HepG2 (cell line): Measurements from ENCODE around the gene NSD1. TPM values are rescaled to one million over a fixed set of nuclear protein-coding genes. Genes with fewer than 3 reads are reported as not detected.
A peak's percentile ranks its signal among the peaks of the same experiment; 100 is the strongest.

Experiments used
- ARNT2 ChIP-seq: sonication (generic); formaldehyde crosslinking; IDR thresholded peaks from 2 replicates; pipeline ENCODE4 v1.8.0; 2022; ENCODE audit warnings: mild to moderate bottlenecking, low read depth, missing genetic modification reagents, moderate library complexity
- HDAC2 ChIP-seq: sonication (generic); formaldehyde crosslinking; IDR thresholded peaks from 2 replicates; pipeline ENCODE4 v1.4.0; 2020; ENCODE audit warnings: missing genetic modification reagents
- HNF4A ChIP-seq: sonication (generic); formaldehyde crosslinking; IDR thresholded peaks from 2 replicates; pipeline ENCODE4 v1.4.0; 2020; ENCODE audit warnings: missing genetic modification reagents
- IRF2 ChIP-seq: IDR thresholded peaks from 2 replicates; pipeline ENCODE4 v1.6.1; 2018; ENCODE audit warnings: missing genetic modification reagents, missing compliant biosample characterization
- JARID2 ChIP-seq: sonication (generic); formaldehyde crosslinking; IDR thresholded peaks from 2 replicates; pipeline ENCODE4 v1.8.1; 2023; ENCODE audit warnings: missing genetic modification reagents, inconsistent platforms; ENCODE audit not compliant: insufficient replicate concordance
- KLF15 ChIP-seq: sonication (generic); formaldehyde crosslinking; IDR thresholded peaks from 2 replicates; pipeline ENCODE4 v1.8.1; 2023; ENCODE audit warnings: borderline replicate concordance, mild to moderate bottlenecking, inconsistent platforms, missing genetic modification reagents, mixed read lengths
- NR2F2 ChIP-seq: IDR thresholded peaks from 2 replicates; pipeline ENCODE4 v1.6.1; 2012; ENCODE audit warnings: low read depth, inconsistent platforms, borderline replicate concordance
- RAD21 ChIP-seq: fragments of 450-650 bp; formaldehyde crosslinking; IDR thresholded peaks from 2 replicates; pipeline ENCODE4 v1.5.0; 2020; ENCODE audit warnings: mild to moderate bottlenecking
- RBM22 ChIP-seq: fragments of 200-400 bp; formaldehyde crosslinking; optimal IDR thresholded peaks from 2 replicates; pipeline ENCODE3; 2017; ENCODE audit warnings: mild to moderate bottlenecking, low read length, moderate library complexity
- REL ChIP-seq: sonication (generic); formaldehyde crosslinking; conservative IDR thresholded peaks from 2 replicates; pipeline ENCODE4 v1.8.0; 2022; ENCODE audit warnings: mild to moderate bottlenecking, missing genetic modification reagents, moderate library complexity
- RFXAP ChIP-seq: sonication (generic); formaldehyde crosslinking; IDR thresholded peaks from 2 replicates; pipeline ENCODE4 v1.4.0; 2020; ENCODE audit warnings: missing genetic modification reagents, borderline replicate concordance
- SIX1 ChIP-seq: sonication (generic); formaldehyde crosslinking; IDR thresholded peaks from 2 replicates; pipeline ENCODE4 v1.4.0; 2020; ENCODE audit warnings: missing genetic modification reagents, borderline replicate concordance
- TBX2 ChIP-seq: sonication (generic); formaldehyde crosslinking; IDR thresholded peaks from 2 replicates; pipeline ENCODE4 v1.5.0; 2020; ENCODE audit warnings: missing genetic modification reagents, mild to moderate bottlenecking, borderline replicate concordance
- TRIM24 ChIP-seq: sonication (generic); formaldehyde crosslinking; IDR thresholded peaks from 2 replicates; pipeline ENCODE4 v1.8.0; 2022; ENCODE audit warnings: mild to moderate bottlenecking, missing genetic modification reagents
- ZBTB38 ChIP-seq: sonication (generic); formaldehyde crosslinking; IDR thresholded peaks from 2 replicates; pipeline ENCODE4 v1.5.1; 2020; ENCODE audit warnings: mild to moderate bottlenecking, missing genetic modification reagents
- ZNF329 ChIP-seq: sonication (generic); formaldehyde crosslinking; IDR thresholded peaks from 2 replicates; pipeline ENCODE4 v1.9.0; 2021; ENCODE audit warnings: low read depth, mild to moderate bottlenecking, missing genetic modification reagents
- ZNF331 ChIP-seq: sonication (generic); formaldehyde crosslinking; IDR thresholded peaks from 2 replicates; pipeline ENCODE4 v1.4.0; 2020; ENCODE audit warnings: missing genetic modification reagents
- ZNF460 ChIP-seq: sonication (generic); formaldehyde crosslinking; IDR thresholded peaks from 2 replicates; pipeline ENCODE4 v1.5.1; 2020; ENCODE audit warnings: missing genetic modification reagents, mild to moderate bottlenecking, borderline replicate concordance
- ZNF557 ChIP-seq: sonication (generic); formaldehyde crosslinking; IDR thresholded peaks from 2 replicates; pipeline ENCODE4 v1.4.0; 2020; ENCODE audit warnings: missing genetic modification reagents
- ZNF768 ChIP-seq: sonication (generic); formaldehyde crosslinking; IDR thresholded peaks from 2 replicates; pipeline ENCODE4 v1.4.0; 2020; ENCODE audit warnings: missing genetic modification reagents
- polyA plus RNA-seq, 8 experiments: library from polyadenylated mRNA; depleted of rRNA in 3 of 8; stranded (reverse) in 7 of 8; unstranded in 1 of 8; fragments of >200 nt; fragmentation: Illumina TruSeq in 4 of 8; extraction: Trizol in 4 of 8; gene quantifications; 2 replicates each; pipeline versions ENCODE4 v1.2.1 to v1.2.3, GENCODE V29; 2011 to 2016; ENCODE audit warnings: low read depth in 4 of 8, missing spikeins in 1 of 8, mixed read lengths in 1 of 8; ENCODE audit not compliant: insufficient read depth in 1 of 8
- total RNA-seq, 5 experiments: library from RNA; depleted of rRNA; stranded (reverse); fragments of >200 nt; fragmentation: Illumina TruSeq; extraction: Trizol; gene quantifications; 2 replicates each; pipeline ENCODE4 v1.2.3, GENCODE V29; 2016; ENCODE audit warnings: low read depth in 1 of 5
- TF ChIP-seq, protein P1 (sequence below): sonication (generic); formaldehyde crosslinking; IDR thresholded peaks from 2 replicates; pipeline ENCODE4 v1.8.0; 2022; ENCODE audit warnings: low read depth, missing genetic modification reagents
- TF ChIP-seq, protein P2 (sequence below): sonication (generic); formaldehyde crosslinking; conservative IDR thresholded peaks from 2 replicates; pipeline ENCODE4 v1.8.0; 2022; ENCODE audit warnings: mild to moderate bottlenecking, moderate library complexity, missing genetic modification reagents
- TF ChIP-seq, protein P3 (sequence below): sonication (generic); formaldehyde crosslinking; IDR thresholded peaks from 2 replicates; pipeline ENCODE4 v1.5.1; 2020; ENCODE audit warnings: mild to moderate bottlenecking, missing genetic modification reagents, moderate library complexity
- TF ChIP-seq, protein P4 (sequence below): sonication (generic); formaldehyde crosslinking; IDR thresholded peaks from 2 replicates; pipeline ENCODE4 v1.4.0; 2020; ENCODE audit warnings: missing genetic modification reagents

Gene NSD1
- total and polyA plus RNA-seq, 2 of the 13 experiments (the other 11 are each of a cell fraction or from before 2014, with no cell fraction given) = 0.01 to 0.09 TPM

DNA sequence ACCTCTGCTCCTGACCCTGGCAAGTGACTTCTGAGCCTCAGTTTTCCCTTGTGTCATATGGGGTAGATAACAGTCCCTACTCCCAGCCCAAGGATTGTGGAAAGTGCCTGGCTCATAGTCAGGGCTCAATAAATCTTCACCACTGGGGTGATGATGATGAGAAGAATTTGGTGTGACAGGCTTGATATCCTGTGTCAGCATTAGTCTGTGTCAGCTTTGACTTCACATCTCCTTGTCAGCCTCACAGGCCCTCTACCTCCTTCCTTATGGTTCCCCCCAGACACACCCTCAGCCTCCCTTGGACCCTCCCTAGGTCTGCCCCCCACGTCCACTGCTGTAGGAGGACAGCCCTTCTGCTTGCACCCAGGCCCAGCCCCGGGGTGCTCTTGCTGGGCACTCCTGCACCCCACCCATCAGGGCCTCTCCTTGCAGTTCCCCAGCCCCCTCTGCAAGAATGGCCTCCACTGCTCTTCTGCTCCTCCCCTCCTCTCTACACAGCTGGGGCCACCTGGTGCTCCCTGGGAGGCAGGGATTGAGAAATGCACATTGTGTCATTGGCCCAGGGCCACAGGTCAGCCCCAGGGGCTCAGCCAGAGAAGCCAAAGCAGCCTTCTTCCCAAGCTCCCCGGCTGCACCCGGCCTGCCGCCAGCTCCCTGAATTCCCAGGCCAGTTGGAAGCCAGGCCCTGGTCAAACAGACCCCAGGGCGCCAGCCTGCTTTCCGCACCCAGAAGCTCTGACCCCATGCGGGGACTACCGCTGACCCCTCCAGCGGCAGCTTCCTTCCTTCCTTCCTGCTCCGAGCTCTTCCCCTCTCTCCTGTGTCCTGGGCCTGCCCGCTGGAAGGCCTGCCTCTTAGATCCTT, 39.1 kb upstream of the NSD1 start (continued):
- TF ChIP-seq REL (CRISPR knock-in tag) (no peak), TRIM24 (CRISPR knock-in tag) (no peak), ARNT2 (CRISPR knock-in tag) (no peak), RAD21 (CRISPR knock-in tag) (peak; percentile 50; the same call in 1 of the 2 replicates), JARID2 (CRISPR knock-in tag) (no peak), ZNF329 (CRISPR knock-in tag) (no peak), NR2F2 (peak; percentile 79; the same call in 1 of the 2 replicates), SIX1 (CRISPR knock-in tag) (no peak), RBM22 (peak; percentile 95), IRF2 (CRISPR knock-in tag) (peak; percentile 64; the same call in 1 of the 2 replicates), ZNF331 (CRISPR knock-in tag) (0 out of 2 replicates have a peak, but pooled peaks have one; percentile 22), ZNF557 (CRISPR knock-in tag) (no peak), TBX2 (CRISPR knock-in tag) (peak; percentile 32; the same call in 1 of the 2 replicates), HNF4A (CRISPR knock-in tag) (peak; percentile 85), ZBTB38 (CRISPR knock-in tag) (peak; percentile 77; the same call in 1 of the 2 replicates), ZNF460 (CRISPR knock-in tag) (peak; percentile 46; the same call in 1 of the 2 replicates), KLF15 (CRISPR knock-in tag) (no peak), ZNF768 (CRISPR knock-in tag) (no peak), HDAC2 (CRISPR knock-in tag) (peak; percentile 43; the same call in 1 of the 2 replicates), RFXAP (no peak)
- TF ChIP-seq, protein P1, sequence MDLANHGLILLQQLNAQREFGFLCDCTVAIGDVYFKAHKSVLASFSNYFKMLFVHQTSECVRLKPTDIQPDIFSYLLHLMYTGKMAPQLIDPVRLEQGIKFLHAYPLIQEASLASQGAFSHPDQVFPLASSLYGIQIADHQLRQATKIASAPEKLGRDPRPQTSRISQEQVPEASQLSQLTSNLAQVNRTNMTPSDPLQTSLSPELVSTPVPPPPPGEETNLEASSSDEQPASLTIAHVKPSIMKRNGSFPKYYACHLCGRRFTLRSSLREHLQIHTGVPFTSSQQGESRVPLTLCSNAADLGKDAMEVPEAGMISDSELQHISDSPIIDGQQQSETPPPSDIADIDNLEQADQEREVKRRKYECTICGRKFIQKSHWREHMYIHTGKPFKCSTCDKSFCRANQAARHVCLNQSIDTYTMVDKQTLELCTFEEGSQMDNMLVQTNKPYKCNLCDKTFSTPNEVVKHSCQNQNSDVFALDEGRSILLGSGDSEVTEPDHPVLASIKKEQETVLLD (CRISPR knock-in tag) = no peak
- TF ChIP-seq, protein P2, sequence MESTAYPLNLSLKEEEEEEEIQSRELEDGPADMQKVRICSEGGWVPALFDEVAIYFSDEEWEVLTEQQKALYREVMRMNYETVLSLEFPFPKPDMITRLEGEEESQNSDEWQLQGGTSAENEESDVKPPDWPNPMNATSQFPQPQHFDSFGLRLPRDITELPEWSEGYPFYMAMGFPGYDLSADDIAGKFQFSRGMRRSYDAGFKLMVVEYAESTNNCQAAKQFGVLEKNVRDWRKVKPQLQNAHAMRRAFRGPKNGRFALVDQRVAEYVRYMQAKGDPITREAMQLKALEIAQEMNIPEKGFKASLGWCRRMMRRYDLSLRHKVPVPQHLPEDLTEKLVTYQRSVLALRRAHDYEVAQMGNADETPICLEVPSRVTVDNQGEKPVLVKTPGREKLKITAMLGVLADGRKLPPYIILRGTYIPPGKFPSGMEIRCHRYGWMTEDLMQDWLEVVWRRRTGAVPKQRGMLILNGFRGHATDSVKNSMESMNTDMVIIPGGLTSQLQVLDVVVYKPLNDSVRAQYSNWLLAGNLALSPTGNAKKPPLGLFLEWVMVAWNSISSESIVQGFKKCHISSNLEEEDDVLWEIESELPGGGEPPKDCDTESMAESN (CRISPR knock-in tag) = no peak
- TF ChIP-seq, protein P3, sequence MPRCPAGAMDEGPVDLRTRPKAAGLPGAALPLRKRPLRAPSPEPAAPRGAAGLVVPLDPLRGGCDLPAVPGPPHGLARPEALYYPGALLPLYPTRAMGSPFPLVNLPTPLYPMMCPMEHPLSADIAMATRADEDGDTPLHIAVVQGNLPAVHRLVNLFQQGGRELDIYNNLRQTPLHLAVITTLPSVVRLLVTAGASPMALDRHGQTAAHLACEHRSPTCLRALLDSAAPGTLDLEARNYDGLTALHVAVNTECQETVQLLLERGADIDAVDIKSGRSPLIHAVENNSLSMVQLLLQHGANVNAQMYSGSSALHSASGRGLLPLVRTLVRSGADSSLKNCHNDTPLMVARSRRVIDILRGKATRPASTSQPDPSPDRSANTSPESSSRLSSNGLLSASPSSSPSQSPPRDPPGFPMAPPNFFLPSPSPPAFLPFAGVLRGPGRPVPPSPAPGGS (CRISPR knock-in tag) = no peak
- TF ChIP-seq, protein P4, sequence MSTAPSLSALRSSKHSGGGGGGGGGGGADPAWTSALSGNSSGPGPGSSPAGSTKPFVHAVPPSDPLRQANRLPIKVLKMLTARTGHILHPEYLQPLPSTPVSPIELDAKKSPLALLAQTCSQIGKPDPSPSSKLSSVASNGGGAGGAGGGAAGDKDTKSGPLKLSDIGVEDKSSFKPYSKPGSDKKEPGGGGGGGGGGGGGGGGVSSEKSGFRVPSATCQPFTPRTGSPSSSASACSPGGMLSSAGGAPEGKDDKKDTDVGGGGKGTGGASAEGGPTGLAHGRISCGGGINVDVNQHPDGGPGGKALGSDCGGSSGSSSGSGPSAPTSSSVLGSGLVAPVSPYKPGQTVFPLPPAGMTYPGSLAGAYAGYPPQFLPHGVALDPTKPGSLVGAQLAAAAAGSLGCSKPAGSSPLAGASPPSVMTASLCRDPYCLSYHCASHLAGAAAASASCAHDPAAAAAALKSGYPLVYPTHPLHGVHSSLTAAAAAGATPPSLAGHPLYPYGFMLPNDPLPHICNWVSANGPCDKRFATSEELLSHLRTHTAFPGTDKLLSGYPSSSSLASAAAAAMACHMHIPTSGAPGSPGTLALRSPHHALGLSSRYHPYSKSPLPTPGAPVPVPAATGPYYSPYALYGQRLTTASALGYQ (CRISPR knock-in tag) = no peak
